AML-193 (cell line): ENCODE results near the gene AGBL1.

Experiments
- DNase-seq, 2 experiments: peaks; one replicate each; lab custom pipeline; 2025; lab: John Stamatoyannopoulos, UW

Gene AGBL1

DNA sequence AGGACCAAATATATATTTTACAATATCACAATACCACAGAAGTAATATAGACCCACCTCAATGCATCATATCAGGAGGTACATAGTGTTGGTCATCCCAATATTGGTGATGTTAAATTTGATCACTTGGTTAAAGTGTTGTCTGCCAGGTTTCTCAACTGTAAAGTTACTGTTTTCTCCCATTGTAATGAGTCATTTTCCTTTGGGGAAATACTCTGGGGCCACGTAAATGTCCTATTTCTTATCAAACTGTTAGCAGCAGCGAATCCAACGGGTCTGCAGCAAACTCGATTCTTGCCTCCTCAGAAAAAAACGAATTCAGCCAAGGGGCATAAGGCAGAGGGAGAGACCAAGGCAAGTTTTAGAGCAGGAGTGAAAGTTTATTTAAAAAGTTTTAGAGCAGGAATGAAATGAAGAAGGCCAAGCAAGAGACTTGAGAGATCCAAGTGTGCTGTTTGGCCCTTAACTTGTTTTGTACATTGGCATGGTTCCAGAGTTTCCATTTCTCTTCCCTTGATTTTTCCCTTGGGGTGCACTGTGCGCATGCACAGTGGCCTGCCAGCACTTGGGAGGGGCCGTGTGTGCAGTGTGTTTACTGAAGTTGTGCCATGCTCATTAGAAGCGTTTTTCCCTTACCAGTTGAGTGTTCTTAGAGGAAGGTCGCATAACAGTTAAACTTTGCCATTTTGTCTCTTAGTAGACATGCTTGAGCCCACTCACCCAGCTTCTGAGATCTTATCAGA is 512.5 kb downstream of the AGBL1 start:
- DNase-seq, result no peak

DNA sequence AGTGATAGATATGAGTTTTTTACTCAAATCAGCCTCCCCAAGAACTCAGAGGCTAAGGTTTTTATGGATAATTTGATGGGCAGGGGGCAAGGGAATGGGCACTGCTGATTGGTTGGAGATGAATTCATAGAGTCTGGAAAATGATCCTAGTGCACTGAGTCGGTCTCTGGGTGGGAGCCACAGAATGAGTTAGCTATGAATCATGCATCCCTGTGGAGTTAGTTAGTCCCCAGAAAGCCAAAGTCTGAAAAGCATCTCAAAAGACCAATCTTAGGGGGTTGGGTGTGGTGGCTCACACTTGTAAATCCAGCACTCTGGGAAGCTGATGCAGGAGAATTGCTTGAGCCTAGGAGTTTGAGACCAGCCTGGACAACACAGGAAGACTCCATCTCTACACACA is 516.1 kb downstream of the AGBL1 start:
- DNase-seq, result no peak

DNA sequence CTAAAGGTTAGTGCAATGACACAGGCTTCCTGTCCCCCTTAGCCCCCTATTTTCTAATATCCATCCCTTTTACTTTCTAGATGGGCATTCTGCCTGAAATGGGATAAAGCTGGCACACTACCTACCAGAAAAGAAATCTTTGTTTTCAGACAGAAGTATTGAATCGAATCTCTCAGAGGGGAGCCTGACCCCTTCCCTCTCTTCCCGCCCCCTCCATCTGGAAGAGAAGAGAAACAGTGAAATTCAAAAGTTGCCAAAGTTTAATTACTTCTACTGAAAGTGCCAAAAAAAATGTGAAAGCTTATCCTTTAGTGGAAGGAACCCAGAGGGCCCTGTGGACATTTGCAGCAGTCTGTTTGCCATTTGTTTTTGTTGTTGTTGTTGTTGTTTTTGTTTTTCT is 523.8 kb downstream of the AGBL1 start:
- no peak for DNase-seq

DNA sequence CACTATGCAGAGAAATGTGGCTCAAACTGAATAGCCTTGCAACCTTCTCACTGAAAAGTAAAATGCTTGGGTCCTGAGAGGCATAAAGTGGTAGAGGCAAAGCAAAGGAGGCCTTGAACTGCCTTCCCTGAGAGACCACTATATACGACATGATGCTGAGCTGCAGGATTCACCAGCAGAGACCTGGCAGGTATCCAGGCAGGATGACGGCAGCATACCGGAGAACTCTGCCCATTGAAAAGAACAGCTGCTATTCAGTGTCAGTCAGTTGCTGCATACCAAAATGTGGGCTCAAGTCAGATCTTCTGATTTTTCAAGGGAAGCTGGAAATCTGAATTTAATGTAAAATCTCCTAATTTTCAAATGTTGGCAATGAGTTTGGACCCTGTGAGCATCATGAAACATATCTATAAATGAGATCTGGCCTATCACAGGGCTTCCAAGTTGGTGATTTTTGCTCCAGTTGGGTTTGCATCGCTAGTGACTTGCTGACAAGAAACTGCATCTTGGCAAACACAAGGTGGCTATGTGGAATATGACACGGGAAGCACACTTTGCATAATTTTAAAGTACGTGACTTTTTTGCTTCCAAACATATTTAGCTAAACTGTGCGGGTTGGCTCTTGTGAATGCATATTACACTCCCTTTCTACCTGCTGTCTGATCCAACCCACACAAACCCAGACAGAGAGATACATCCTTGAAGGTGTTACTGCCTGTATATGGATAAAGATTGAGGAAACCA is 529.0 kb downstream of the AGBL1 start:
- no peak for DNase-seq

DNA sequence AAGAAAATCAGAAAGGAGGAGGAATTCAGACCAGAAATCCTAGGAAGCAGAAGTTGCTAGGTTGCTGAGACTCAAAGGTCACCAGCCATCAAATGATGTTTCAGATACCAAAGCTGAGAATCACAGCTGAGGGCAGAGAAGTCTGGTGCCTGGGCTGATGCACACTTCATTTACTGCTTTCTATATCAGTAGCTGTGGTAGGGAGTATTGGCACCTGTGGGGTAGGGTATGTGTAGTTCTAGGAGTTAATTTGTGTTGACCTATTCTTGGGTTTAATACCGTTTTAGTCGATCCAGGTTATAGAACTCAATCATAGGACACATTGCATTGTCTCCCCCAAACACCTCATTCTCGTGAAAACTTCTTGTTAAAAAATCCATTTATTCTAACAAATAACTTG is 529.6 kb downstream of the AGBL1 start:
- DNase-seq, result no peak

DNA sequence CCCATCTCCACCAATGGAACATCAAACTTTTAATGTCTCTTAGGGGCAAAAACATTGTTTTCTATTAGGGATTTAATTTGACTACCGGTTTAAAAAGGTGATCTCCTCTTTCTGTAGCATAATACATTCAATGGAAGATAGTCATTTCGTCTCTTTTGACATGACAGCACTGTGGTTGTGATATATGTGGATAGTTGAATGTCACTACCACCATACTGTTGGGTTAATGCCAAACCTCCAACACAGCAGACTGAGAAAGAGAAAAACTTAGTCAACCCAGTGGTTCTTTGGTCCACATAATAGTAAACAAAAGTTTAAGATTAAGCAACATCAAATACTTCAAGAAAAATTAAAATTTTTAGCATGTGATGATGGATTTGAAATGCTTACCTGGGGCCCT is 530.4 kb downstream of the AGBL1 start:
- DNase-seq, result no peak

DNA sequence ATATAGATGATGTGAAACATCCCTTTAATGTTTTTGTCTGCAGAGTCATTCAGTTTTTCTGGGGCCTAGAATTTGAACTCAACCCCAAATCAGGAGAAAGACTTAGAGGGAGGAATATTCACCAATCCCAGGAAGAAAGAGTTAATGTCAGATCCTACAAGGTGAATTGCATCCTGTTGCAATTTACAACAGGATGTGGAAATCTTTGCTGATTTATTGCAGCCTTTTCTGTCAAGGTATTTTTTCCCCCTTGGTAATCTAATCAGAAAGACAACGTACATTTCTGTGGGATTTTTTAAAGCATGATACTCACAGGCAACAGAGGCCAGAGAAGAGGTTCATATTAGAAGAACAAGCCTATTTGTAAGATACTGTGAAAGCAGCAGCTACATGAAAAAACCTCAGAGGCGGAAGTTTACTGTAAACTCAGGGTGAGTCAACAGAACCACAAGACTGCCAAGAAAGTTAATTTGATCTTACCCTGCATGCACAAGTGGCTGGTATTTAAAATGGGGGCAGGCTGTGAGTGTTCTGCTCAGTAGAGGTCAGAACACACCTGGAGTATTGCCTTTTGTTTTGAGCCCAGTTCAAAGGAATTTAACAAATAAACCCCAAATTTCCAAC is 531.9 kb downstream of the AGBL1 start:
- no peak for DNase-seq

DNA sequence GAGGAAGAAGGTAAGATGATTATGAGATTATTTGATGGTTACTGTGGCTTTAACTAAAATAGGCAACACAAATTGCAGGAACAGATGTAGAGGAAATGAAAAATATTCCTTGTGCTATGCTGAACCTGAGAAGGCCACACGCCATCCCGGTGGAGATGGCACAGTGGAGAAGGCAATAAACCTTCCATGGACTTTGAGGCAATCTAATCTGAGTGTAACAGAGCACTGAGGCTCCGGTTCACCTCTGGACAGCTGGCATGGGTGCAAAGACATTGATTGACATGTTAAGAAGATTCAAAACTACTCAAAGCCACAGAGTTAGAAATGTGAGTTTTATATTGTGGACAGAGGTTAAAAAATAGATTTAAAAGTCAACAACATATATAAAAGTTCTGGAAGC is 535.7 kb downstream of the AGBL1 start:
- DNase-seq, result no peak

DNA sequence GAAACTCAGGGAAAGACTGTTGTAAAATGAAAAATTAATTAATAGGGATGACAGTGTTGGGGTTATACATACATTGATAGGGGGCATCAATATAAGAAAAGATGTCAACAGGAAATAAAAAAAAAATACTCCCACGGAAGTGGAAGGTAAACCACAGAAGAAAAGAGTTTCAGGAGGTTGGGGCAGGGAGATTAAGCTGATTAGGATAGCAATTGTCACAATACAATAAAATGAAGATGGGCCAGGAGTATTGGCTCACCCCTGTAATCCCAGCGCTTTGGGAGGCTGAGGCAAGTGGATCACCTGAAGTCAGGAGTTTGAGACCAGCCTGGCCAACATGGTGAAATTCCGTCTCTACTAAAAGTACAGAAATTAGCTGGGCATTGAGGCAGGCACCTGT is 536.1 kb downstream of the AGBL1 start:
- DNase-seq, result no peak

DNA sequence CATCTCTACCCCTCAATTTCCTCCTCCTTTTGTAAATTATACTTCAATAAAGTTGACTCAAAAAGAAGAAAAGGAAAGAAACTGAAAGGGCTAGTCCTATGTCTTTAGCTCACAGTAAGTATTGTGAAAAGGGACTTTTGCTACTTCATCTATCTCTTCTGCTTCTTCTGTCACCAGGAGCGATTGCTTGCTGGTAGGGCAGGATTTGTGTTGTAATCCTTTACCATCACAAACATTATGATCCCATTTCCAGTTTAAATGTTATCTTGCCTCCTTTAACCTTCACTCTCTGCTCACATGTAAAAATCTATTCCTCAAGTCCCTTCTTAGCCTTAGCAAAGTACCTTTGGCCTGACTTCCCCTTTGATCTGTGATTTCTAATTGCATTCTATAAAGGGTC is 537.1 kb downstream of the AGBL1 start:
- no peak for DNase-seq

DNA sequence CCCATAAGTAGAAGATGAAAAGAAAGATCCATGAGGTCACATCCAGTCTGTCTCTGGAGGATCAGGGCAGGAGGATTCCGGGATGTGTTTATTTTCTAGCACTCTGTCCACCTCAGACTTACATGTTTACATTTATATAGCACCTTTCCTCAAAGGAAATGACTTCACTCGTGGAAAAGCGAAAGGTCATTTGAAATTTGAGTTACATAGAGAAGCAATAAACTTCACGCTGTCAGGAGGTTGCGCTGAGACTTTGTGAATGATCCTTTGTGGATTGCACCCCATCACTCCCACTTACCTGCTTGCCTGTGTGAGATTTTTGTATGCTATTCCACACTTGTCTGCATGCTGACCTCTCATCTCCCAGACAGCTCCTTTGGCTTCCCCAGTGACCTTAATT is 540.5 kb downstream of the AGBL1 start:
- DNase-seq, result no peak

DNA sequence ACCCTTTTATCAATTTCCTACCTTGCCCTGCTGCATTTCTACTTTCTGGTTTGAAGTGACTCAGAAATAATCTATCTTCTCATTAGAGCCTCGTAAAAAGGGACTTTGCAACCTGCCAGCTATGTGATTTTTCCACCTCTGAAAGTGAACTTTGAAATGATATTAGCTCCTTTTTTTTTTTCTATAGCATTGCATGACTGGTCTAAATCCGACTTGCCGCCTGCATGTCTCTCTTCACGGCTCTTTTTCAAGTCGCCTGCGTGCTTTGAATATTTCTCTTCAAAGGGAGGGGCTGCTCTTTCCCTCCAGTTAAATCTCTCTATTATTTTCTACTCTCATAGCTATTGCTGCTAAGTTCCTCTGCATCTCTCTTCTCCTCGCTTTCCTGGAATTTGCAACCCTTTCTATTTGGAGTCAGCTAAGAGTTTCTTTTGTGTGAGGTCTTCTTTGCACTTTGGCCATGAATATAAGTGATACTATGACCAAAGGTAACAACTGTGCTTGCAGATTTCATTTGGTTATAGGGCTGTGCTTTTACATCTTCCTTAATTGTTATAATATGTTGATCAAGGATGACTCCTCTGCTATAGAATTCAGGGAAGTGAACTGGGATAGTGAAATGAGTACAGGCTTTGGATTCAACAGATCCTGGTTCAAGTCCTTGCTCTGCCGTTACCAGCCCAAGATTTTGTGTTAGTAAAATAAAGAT is 541.1 kb downstream of the AGBL1 start:
- no peak for DNase-seq

DNA sequence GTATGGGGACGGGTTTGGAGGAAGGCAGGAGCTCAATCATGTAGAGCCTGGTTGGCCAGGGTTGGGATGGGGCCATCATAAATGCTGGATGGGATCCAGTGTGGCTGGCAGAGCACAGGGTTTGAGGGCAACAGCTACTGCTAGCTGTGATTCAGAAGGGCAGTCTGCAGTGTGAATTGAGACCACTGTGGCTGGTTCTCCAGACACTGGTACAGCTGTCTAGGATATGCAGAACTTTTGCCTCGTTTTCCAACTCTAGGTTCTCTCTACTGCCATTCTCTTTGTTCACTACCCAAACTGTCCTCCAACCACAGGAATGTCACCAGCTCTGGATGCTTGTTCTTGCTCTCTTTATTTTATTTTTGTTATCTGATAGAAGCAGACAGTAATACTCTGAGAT is 543.6 kb downstream of the AGBL1 start:
- no peak for DNase-seq

DNA sequence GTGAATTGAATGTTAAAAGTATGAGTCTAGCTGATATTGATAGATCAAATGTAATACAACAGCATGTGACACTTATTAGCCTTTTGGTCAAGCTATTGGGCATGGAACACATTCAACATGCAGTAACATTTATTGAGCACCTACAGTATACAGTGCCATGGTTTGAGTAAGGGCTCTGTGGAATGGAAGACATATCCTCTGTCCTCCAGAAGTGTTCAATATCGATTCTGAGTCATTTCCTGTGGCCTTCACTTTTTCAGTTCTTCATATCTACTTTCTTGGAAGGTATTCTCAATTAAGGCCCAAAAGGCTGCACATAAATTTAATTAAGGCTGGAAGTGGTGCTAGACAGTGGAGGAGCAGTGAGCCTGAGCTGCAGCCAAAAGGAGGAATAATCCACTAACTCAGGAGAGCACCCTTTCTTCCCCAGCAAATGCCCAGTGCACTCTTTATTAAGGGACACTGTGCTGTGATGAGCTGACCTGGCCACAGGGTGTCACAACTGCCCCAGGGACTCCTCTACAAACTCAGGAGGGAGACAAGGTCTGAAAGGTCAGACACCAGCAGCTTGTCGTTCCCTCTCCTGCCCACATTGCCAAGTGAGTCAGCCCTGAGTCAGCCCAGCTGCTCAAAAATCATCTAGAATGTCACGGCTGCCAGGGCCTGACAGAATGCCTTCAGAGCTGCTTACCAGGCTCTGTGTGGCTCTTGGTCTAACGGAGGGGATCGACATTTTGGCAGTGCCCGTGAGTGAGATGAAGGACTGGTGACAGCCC is 544.8 kb downstream of the AGBL1 start:
- peak in 1 of 2 experiments; percentile 4 for DNase-seq

DNA sequence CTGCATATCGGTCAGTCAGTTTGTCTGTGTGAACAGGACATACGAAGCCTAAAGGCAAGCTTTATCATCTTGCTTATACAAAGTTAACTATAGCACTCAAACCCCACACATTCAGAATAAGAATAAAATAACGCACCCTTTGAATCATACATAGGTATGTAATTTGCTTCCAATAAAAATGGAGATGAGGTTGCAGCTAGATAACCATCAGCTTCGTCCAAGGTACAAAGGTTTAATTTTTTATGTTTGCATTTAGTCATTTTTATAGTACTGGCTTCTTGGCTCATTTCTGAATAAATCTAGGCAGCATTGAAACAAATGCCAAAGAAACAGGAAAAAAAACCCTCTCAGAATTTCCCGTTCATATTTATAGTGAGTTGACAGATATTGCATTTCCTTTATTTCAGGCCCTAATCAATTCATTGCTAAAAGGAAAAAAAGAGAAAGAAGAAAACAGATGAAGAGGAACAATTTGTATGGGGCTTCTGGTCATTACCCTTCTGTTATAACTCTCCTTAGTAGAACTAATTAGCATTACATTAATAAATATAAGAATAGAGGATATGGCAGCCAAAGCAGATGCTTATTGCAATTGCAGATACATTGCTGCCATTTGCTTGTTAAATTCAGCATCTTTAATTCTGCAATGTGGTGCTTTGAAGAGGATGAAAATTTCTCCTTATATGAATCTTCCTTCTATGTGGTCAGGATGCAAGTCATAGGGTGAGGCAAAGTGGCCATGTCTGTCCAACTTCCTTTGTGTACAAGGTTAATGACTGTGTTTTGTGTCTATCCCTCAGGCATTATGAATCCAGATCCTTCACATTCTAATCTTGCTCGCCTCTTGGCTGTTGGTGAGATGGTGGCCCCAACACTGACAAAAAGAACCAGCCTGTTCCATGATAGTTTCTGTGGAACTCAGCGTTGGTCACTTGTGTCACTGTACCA is 550.0 kb downstream of the AGBL1 start:
- no peak for DNase-seq

DNA sequence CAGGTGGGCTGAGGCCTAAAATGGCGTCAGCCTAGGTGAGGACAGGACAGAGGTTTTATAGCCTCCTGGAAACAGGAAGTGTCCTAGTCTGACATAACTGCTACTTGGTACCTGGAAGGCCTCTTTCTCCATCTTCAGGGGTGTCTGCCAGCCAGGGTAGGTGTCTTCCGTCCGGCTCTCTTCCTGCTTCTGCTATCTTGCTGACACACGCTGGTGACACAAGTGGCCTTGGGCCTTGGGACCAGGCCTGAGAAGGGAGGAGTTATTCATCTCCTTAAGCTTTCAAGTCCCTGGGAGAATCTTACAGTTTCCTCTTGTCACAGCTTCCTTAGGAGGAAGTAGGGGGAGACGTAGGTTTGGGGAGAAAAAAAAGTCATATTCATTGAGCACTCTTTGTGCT is 551.3 kb downstream of the AGBL1 start:
- no peak for DNase-seq

DNA sequence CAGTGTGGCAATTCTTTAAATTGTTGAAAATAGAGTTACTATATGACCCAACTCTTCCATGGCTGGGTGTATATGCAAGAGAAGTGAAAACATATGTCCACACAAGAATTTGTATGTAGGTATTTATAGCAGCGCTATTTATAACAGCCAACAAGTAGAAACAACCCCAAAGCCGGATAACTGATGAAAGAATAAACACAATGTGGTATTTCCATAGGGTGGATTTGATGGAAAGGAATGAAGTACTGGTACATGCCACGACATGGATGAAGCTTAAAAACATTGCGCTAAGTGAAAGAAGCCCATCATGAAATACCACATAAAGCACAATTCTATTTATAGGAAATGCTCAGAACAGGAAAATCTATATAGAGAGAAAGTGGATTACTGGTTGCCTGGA is 554.5 kb downstream of the AGBL1 start:
- no peak for DNase-seq

DNA sequence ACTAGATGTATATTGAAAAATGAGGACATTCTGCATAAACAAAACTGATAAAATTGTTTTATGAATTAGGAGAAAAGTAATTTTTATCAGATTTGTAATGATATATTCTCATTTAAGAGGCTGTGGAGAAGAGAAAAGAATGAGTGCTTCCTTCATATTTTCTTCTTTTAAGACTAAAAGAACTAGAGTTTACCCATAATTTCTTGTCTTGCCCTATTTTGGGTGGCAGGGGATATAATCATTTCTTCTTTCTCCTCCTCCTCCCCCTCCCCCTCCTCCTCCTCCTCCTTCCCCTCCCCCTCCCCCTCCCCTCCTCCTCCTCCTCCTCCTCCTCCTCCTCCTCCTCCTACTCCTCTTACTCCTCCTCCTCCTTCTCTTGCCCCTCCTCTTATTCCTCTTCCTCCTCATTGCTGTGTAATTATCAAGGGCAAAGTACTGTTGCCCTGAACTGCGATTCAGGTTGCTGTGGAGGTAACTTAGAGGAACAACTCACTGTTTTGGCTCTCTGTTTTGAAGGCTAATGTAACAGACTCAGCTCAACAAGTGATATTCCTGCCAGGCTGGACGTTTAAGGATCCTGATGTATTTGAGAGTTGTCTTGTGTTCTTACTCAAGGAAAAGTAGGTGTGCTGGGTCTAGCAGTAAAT is 555.4 kb downstream of the AGBL1 start:
- DNase-seq, result no peak

DNA sequence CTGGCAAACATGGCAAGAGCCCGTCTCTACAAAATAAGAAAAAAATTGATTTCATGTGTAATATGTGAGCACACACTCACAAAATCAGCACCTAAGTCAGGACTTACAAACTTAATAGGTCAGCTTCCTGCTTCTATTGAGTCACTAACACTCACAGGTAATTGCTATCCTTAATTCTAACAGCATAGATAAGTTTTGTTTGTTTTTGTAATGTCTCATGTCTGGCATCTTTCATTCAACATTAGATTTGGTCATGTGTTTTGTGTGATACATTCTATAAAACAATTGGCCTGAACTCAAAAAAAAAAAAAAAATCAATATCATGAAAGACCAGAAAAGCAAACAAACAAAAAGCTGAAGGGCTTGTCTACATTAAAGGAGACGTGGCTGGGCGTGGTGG is 564.7 kb downstream of the AGBL1 start:
- no peak for DNase-seq

DNA sequence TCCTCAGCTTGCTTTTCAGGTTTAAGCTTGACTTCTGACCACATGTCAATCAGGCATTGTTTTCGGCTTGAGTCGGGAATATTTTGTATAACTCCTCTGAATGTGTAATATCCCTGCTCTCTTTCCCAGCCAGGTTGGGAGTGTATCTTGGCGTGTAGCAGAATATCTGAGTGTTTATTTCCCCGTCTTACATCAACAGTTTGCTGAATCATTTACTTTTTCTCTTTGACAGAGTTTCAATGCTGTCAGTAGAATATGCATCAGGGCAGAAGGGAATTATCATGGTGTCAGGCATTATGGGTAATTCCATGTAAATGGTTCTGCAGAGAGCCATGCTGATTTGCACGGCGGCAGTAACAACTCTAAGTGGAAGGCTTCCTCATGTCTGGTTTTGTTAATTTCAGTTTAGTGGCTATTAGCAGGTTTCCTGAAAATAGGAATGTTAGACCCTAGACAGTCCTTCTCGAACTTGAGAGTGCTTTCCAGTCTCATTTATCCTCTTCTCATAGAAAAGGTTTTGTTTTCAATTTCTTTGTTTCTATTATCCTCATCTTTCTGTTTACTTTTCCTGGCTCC is 566.3 kb downstream of the AGBL1 start:
- DNase-seq, result no peak
